H1 (cell line): ENCODE data around the gene SRGAP3. TPM values are rescaled to one million over a fixed set of nuclear protein-coding genes. Genes with fewer than 3 reads are reported as not detected.

Experiments used
- CTCF ChIA-PET: fragments of 300-600 bp; sonication (Branson Sonifier 250); formaldehyde crosslinking; loops from one replicate; lab custom pipeline; 2021; ENCODE audit not compliant: partially characterized antibody; lab: Charles Lee
- POLR2A ChIA-PET: fragments of 300-600 bp; sonication (Branson Sonifier 250); formaldehyde crosslinking; loops from one replicate; lab custom pipeline; 2021; ENCODE audit warnings: inconsistent platforms; ENCODE audit not compliant: partially characterized antibody; lab: Charles Lee
- DNase-seq, 2 experiments: peaks; one replicate each; pipeline versions ENCODE4 v3.0.0 to v3.0.0-alpha.2; 2010 to 2022; ENCODE audit warnings: low spot score in 2 of 2, low read depth in 1 of 2, mixed read lengths in 1 of 2
- FAIRE-seq: peaks from 2 replicates; lab custom pipeline; 2011; peaks lifted over from hg19 to GRCh38; lab: Jason Lieb, UNC
- H2AFZ ChIP-seq: 2 replicates; pipeline ENCODE4 v1.8.1; 2012; ENCODE audit warnings: low read length, inconsistent platforms
- H2AK5ac ChIP-seq: 2 replicates; pipeline ENCODE4 v1.6.1; 2013; ENCODE audit warnings: low read depth, low read length
- H2BK120ac ChIP-seq: replicated peaks from 2 replicates; pipeline ENCODE3; 2013; ENCODE audit warnings: low read depth, low read length, inconsistent platforms
- H2BK12ac ChIP-seq: 2 replicates; pipeline ENCODE4 v1.6.1; 2013; ENCODE audit warnings: low read depth, low read length
- H2BK15ac ChIP-seq: 2 replicates; pipeline ENCODE4 v1.6.1; 2013; ENCODE audit warnings: low read length
- H2BK20ac ChIP-seq: 2 replicates; pipeline ENCODE4 v1.6.1; 2013; ENCODE audit warnings: low read length
- H2BK5ac ChIP-seq: 2 replicates; pipeline ENCODE4 v1.6.1; 2013; ENCODE audit warnings: low read depth, low read length
- H3K14ac ChIP-seq: 2 replicates; pipeline ENCODE4 v1.6.1; 2013; ENCODE audit warnings: inconsistent platforms; ENCODE audit not compliant: insufficient read length
- H3K18ac ChIP-seq: 2 replicates; pipeline ENCODE4 v1.6.1; 2013; ENCODE audit warnings: low read length; ENCODE audit errors: extremely low read depth
- H3K23ac ChIP-seq: 2 replicates; pipeline ENCODE4 v1.6.1; 2013; ENCODE audit warnings: inconsistent platforms; ENCODE audit not compliant: insufficient read length
- H3K23me2 ChIP-seq: 2 replicates; pipeline ENCODE4 v1.6.1; 2013; ENCODE audit warnings: low read depth, low read length
- H3K27ac ChIP-seq: 2 replicates; pipeline ENCODE4 v1.6.1; 2011; ENCODE audit warnings: low read depth, low read length, inconsistent platforms
- H3K27me3 ChIP-seq, 4 experiments: replicated peaks in 1 of 4; 1 replicate in 1 of 4; 2 replicates in 3 of 4; pipeline versions ENCODE4 v1.6.1 to v1.8.1; 2011 to 2013; ENCODE audit warnings: low read length in 3 of 4, mild to moderate bottlenecking in 3 of 4, inconsistent platforms in 2 of 4, mixed read lengths in 2 of 4, moderate library complexity in 1 of 4; ENCODE audit not compliant: control insufficient read depth in 3 of 4, insufficient read depth in 3 of 4; ENCODE audit errors: extremely low read depth in 1 of 4
- H3K36me3 ChIP-seq, 4 experiments: 2 replicates each; pipeline versions ENCODE4 v1.6.1 to v1.8.1; 2011 to 2013; ENCODE audit warnings: mild to moderate bottlenecking in 4 of 4, low read length in 3 of 4, moderate library complexity in 2 of 4, control low read depth in 1 of 4, inconsistent platforms in 1 of 4; ENCODE audit not compliant: insufficient read depth in 4 of 4, control insufficient read depth in 2 of 4
- H3K4ac ChIP-seq: replicated peaks from 2 replicates; pipeline ENCODE3; 2013; ENCODE audit warnings: low read length, low read depth, mixed read lengths, inconsistent platforms; ENCODE audit not compliant: insufficient read length
- H3K4me1 ChIP-seq, 4 experiments: replicated peaks in 1 of 4; 1 replicate in 1 of 4; 2 replicates in 3 of 4; pipeline versions ENCODE4 v1.6.1 to v1.8.1; 2011 to 2013; ENCODE audit warnings: low read length in 3 of 4, inconsistent platforms in 2 of 4, mixed read lengths in 1 of 4; ENCODE audit not compliant: insufficient read depth in 4 of 4, control insufficient read depth in 3 of 4
- H3K4me2 ChIP-seq, 2 experiments: 2 replicates each; pipeline versions ENCODE4 v1.6.1 to v1.8.1; 2011 to 2013; ENCODE audit warnings: low read depth in 2 of 2, low read length in 2 of 2, control low read depth in 1 of 2, inconsistent platforms in 1 of 2, mild to moderate bottlenecking in 1 of 2; ENCODE audit not compliant: insufficient read depth in 1 of 2
- H3K4me3 ChIP-seq, 4 experiments: fragments of 200-600, 300-600 bp in 1 of 4; sonication (generic), shearing (Covaris generic), sonication (Bioruptor Twin) in 1 of 4; 2 replicates each; pipeline versions ENCODE4 v1.5.1 to v1.8.1; 2011 to 2016; ENCODE audit warnings: low read length in 4 of 4, low read depth in 3 of 4, control low read depth in 2 of 4, inconsistent platforms in 2 of 4, mild to moderate bottlenecking in 2 of 4, mixed read lengths in 1 of 4, moderate library complexity in 1 of 4; ENCODE audit not compliant: insufficient read depth in 2 of 4; ENCODE audit errors: extremely low read depth in 1 of 4
- H3K56ac ChIP-seq: replicated peaks from 2 replicates; pipeline ENCODE3; 2013; ENCODE audit warnings: low read depth, mild to moderate bottlenecking, mixed read lengths, low read length, inconsistent platforms; ENCODE audit not compliant: insufficient read length
- H3K79me1 ChIP-seq: 2 replicates; pipeline ENCODE4 v1.6.1; 2013; ENCODE audit warnings: low read depth, low read length, control low read depth
- H3K79me2 ChIP-seq, 2 experiments: 2 replicates each; pipeline versions ENCODE4 v1.6.1 to v1.8.1; 2012 to 2013; ENCODE audit warnings: low read length in 2 of 2, mild to moderate bottlenecking in 2 of 2, inconsistent platforms in 1 of 2; ENCODE audit not compliant: insufficient read depth in 2 of 2, control insufficient read depth in 1 of 2
- H3K9ac ChIP-seq, 4 experiments: replicated peaks in 1 of 4; 1 replicate in 1 of 4; 2 replicates in 3 of 4; pipeline versions ENCODE4 v1.6.1 to v1.8.1; 2011 to 2013; ENCODE audit warnings: low read depth in 3 of 4, low read length in 3 of 4, control low read depth in 2 of 4, mild to moderate bottlenecking in 2 of 4, moderate library complexity in 2 of 4, inconsistent platforms in 1 of 4; ENCODE audit errors: extremely low read depth in 1 of 4
- H3K9me3 ChIP-seq, 2 experiments: 2 replicates each; pipeline versions ENCODE4 v1.6.1 to v1.8.1; 2012 to 2013; ENCODE audit warnings: mild to moderate bottlenecking in 2 of 2, moderate library complexity in 2 of 2, control low read depth in 1 of 2, inconsistent platforms in 1 of 2, low read depth in 1 of 2, low read length in 1 of 2, mixed read lengths in 1 of 2; ENCODE audit not compliant: insufficient read depth in 2 of 2
- H4K20me1 ChIP-seq, 2 experiments: replicated peaks in 1 of 2; 2 replicates each; pipeline versions ENCODE3 to v1.8.1; 2011 to 2013; ENCODE audit warnings: inconsistent platforms in 2 of 2, low read length in 2 of 2, mild to moderate bottlenecking in 1 of 2; ENCODE audit not compliant: insufficient read depth in 2 of 2, control insufficient read depth in 1 of 2
- H4K5ac ChIP-seq: 2 replicates; pipeline ENCODE4 v1.6.1; 2013; ENCODE audit warnings: low read length, low read depth, mixed read lengths, inconsistent platforms; ENCODE audit not compliant: insufficient read length
- H4K8ac ChIP-seq: 2 replicates; pipeline ENCODE4 v1.8.0; 2013; ENCODE audit warnings: mild to moderate bottlenecking, moderate library complexity, low read length, inconsistent platforms; ENCODE audit not compliant: insufficient read depth; ENCODE audit errors: extremely low read depth
- H4K91ac ChIP-seq: replicated peaks from 2 replicates; pipeline ENCODE3; 2013; ENCODE audit warnings: low read length, mixed read lengths, inconsistent platforms; ENCODE audit not compliant: insufficient read length
- RAD21 ChIP-seq, 2 experiments: IDR thresholded peaks in 1 of 2; conservative IDR thresholded peaks in 1 of 2; 2 replicates each; pipeline ENCODE4 v1.6.1; 2011; ENCODE audit warnings: low read depth in 2 of 2, low read length in 2 of 2, improper control_type of control experiment in 1 of 2, inconsistent platforms in 1 of 2, mild to moderate bottlenecking in 1 of 2, moderate library complexity in 1 of 2
- SIX5 ChIP-seq: IDR thresholded peaks from 2 replicates; pipeline ENCODE4 v1.6.1; 2011; ENCODE audit warnings: mild to moderate bottlenecking, low read depth, low read length
- SUZ12 ChIP-seq: fragments of 200-600 bp; sonication (generic); IDR thresholded peaks from 2 replicates; pipeline ENCODE4 v1.6.1; 2012; ENCODE audit warnings: mild to moderate bottlenecking, inconsistent platforms, low read length, moderate library complexity, mixed read lengths
- WGBS, 2 experiments: shearing (Covaris generic) in 1 of 2; methylation state at CpG; one replicate each; pipeline versions ENCODE4 v1.1.6 to v1.1.7; 2013 to 2015; ENCODE audit warnings: low lambda C conversion rate in 2 of 2, mixed read lengths in 2 of 2, inconsistent platforms in 1 of 2, low coverage in 1 of 2, missing lambda C conversion rate in 1 of 2; ENCODE audit not compliant: insufficient replicate concordance in 2 of 2, insufficient coverage in 1 of 2, insufficient read length in 1 of 2; ENCODE audit errors: extremely low coverage in 1 of 2, missing lambda C conversion rate in 1 of 2; 5-methylcytosine and 5-hydroxymethylcytosine counted together
- polyA plus RNA-seq, 7 experiments: library from polyadenylated mRNA; depleted of rRNA in 3 of 7; stranded (reverse) in 5 of 7; unstranded in 2 of 7; fragments of >200 nt in 5 of 7; fragments of 200-250 nt in 2 of 7; gene quantifications; 1 replicate in 5 of 7; 2 replicates in 1 of 7; 4 replicates in 1 of 7; pipeline versions ENCODE4 v1.2.1 to v1.2.3, GENCODE V29; 2011 to 2013; ENCODE audit warnings: missing spikeins in 2 of 7, mixed read lengths in 2 of 7
- total RNA-seq: library from RNA; stranded (reverse); fragmentation: NEBNext Ultra II Directional; extraction: Animal tissue kit (Norgen Biotek cat#: 25700); gene quantifications from 2 replicates; pipeline ENCODE4 v1.2.1, GENCODE V29; 2021
- TF ChIP-seq, protein P1 (sequence below): IDR thresholded peaks from 2 replicates; pipeline ENCODE4 v1.6.1; 2012; ENCODE audit warnings: inconsistent platforms
- TF ChIP-seq, protein P2 (sequence below), 3 experiments: IDR thresholded peaks; 1 replicate in 2 of 3; 2 replicates in 1 of 3; pipeline versions ENCODE4 v1.5.1 to v1.6.1; 2011; ENCODE audit warnings: low read length in 3 of 3, mild to moderate bottlenecking in 3 of 3, inconsistent platforms in 2 of 3, low read depth in 1 of 3, moderate library complexity in 1 of 3; ENCODE audit not compliant: insufficient read depth in 1 of 3; ENCODE audit errors: control extremely low read depth in 1 of 3

The SRGAP3 gene
- total and polyA plus RNA-seq, 2 of the 8 experiments (the other 6 are each of a cell fraction or from before 2014, with no cell fraction given) = 5.8 to 11.4 TPM

DNA sequence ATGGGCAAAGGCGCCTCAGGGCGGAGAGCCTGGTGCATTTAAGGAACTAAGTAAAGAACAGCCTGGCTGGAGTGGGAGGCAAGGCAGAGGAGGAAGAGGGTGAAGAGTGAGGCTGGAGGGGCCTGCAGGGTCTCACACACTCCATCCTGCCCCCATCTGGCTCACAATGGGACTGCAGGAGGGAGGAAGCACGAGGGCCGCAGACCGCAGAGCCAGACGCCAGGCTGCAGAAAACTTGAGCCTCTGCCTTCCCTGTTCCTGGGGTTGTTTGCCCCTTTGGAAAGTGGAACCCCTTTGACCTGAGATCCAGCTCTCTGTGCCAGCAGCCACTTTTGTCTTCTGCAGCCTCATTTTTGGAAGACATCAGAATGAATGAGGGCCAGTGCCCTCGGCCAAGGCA, 138.0 kb downstream of the SRGAP3 start:
- no peak overlapping the region for H3K27ac ChIP-seq
- peak overlapping the region; percentile 68; the same call in 1 of the 2 replicates for H3K18ac ChIP-seq
- no peak overlapping the region for H3K23ac ChIP-seq
- ChIA-PET POLR2A (interaction anchor here (1.0 to 2.6 kb wide), 3 partner anchors 9 to 285 kb away, joined by 3 to 10 read pairs (median 3); no protein-coding TSS in a partner anchor), CTCF (interaction anchor here (0.6 to 6.3 kb wide), 49 partner anchors 9 to 196 kb away, joined by 3 to 79 read pairs (median 5); partner anchors contain the start of gene SRGAP3)
- no peak for FAIRE-seq
- H2BK12ac ChIP-seq = no peak overlapping the region
- H4K5ac ChIP-seq = no peak overlapping the region
- no peak overlapping the region for H2AK5ac ChIP-seq
- H2BK5ac ChIP-seq = no peak overlapping the region
- no peak overlapping the region for H2AFZ ChIP-seq
- no peak overlapping the region for H2BK120ac ChIP-seq
- no peak overlapping the region for H3K56ac ChIP-seq
- H4K20me1 ChIP-seq = no peaks in the 10 kb centered on the region
- H4K91ac ChIP-seq = no peak overlapping the region
- H3K9ac ChIP-seq = no peak overlapping the region
- H3K27me3 ChIP-seq = no peaks in the 10 kb centered on the region
- no peaks in the 10 kb centered on the region; the same call in 1 of the 2 replicates for H3K23me2 ChIP-seq
- H3K4me3 ChIP-seq = no peak overlapping the region
- no peaks in the 10 kb centered on the region for H3K9me3 ChIP-seq
- no peak overlapping the region; the same call in 1 of the 2 replicates for H4K8ac ChIP-seq
- no peaks in the 10 kb centered on the region for H3K79me2 ChIP-seq
- no peak overlapping the region for H2BK15ac ChIP-seq
- H3K4me1 ChIP-seq = peaks cover 0 to 2% (median 0%) of the 10 kb centered on the region in 4 experiments; a peak in 3 of 7 replicates
- TF ChIP-seq, protein P1, sequence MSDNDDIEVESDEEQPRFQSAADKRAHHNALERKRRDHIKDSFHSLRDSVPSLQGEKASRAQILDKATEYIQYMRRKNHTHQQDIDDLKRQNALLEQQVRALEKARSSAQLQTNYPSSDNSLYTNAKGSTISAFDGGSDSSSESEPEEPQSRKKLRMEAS = peak; percentile 64; the same call in 1 of the 2 replicates
- TF ChIP-seq, protein P2, sequence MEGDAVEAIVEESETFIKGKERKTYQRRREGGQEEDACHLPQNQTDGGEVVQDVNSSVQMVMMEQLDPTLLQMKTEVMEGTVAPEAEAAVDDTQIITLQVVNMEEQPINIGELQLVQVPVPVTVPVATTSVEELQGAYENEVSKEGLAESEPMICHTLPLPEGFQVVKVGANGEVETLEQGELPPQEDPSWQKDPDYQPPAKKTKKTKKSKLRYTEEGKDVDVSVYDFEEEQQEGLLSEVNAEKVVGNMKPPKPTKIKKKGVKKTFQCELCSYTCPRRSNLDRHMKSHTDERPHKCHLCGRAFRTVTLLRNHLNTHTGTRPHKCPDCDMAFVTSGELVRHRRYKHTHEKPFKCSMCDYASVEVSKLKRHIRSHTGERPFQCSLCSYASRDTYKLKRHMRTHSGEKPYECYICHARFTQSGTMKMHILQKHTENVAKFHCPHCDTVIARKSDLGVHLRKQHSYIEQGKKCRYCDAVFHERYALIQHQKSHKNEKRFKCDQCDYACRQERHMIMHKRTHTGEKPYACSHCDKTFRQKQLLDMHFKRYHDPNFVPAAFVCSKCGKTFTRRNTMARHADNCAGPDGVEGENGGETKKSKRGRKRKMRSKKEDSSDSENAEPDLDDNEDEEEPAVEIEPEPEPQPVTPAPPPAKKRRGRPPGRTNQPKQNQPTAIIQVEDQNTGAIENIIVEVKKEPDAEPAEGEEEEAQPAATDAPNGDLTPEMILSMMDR (IDR thresholded peaks at IDR 0.05; ENCODE audit: control extremely low read depth in 1 of 3, insufficient read depth in 1 of 3, low read depth in 1 of 3, low read length in 3 of 3) = peak; percentile 79 to 90 (median 85)
- TF ChIP-seq RAD21 (IDR thresholded peaks at IDR 0.05 in 1 of 2, conservative IDR thresholded peaks at IDR 0.05 in 1 of 2; ENCODE audit: low read depth in 2 of 2, low read length in 2 of 2) (peak; percentile 73 to 78), SIX5 (no peak), SUZ12 (no peak)
- no peak overlapping the region for H3K14ac ChIP-seq
- DNase-seq = peak in 1 of 2 experiments; percentile 95
- peak overlapping the region; percentile 25 for H3K4ac ChIP-seq
- 82% methylated on average over 6 of the region's 7 CpGs; no CpG with 5 or more reads in 1 of the 2 experiments for WGBS, 2 experiments
- no peak overlapping the region for H3K4me2 ChIP-seq
- no peaks in the 10 kb centered on the region for H3K79me1 ChIP-seq
- H2BK20ac ChIP-seq = no peak overlapping the region; the same call in 1 of the 2 replicates
- no peaks in the 10 kb centered on the region for H3K36me3 ChIP-seq
